Osteocyte (in vitro differentiated cells): ENCODE data around the gene PGP. TPM values are rescaled to one million over a fixed set of nuclear protein-coding genes. Genes with fewer than 3 reads are reported as not detected.

ENCODE experiments used
- DNase-seq: peaks from one replicate; pipeline ENCODE4 v3.0.0; 2021; ENCODE audit warnings: mixed read lengths; ENCODE audit not compliant: unreplicated experiment; ENCODE audit errors: extremely low spot score
- H3K27ac Mint-ChIP-seq: one replicate; pipeline ENCODE4 v1.8.0; 2021; ENCODE audit warnings: mild to moderate bottlenecking, mixed read lengths; ENCODE audit not compliant: unreplicated experiment
- H3K27me3 Mint-ChIP-seq: one replicate; pipeline ENCODE4 v1.8.0; 2021; ENCODE audit warnings: mixed read lengths; ENCODE audit not compliant: unreplicated experiment
- H3K36me3 Mint-ChIP-seq: one replicate; pipeline ENCODE4 v1.8.0; 2021; ENCODE audit warnings: mixed read lengths; ENCODE audit not compliant: unreplicated experiment
- H3K4me1 Mint-ChIP-seq: one replicate; pipeline ENCODE4 v1.8.0; 2021; ENCODE audit warnings: mixed read lengths; ENCODE audit not compliant: unreplicated experiment
- H3K4me3 Mint-ChIP-seq: one replicate; pipeline ENCODE4 v1.8.0; 2021; ENCODE audit warnings: mild to moderate bottlenecking, moderate library complexity, mixed read lengths; ENCODE audit not compliant: unreplicated experiment
- H3K9me3 Mint-ChIP-seq: one replicate; pipeline ENCODE4 v1.8.0; 2021; ENCODE audit warnings: mixed read lengths; ENCODE audit not compliant: unreplicated experiment
- total RNA-seq: library from RNA; stranded (reverse); gene quantifications from 2 replicates; pipeline ENCODE4 v1.2.1, GENCODE V29; 2021
- TF ChIP-seq, protein P1 (sequence below): fragments of 200-600 bp; sonication (generic); IDR thresholded peaks from 2 replicates; pipeline ENCODE4 v1.5.0; 2021; ENCODE audit warnings: antibody characterized with exemption, mild to moderate bottlenecking, moderate library complexity

The PGP gene
- total RNA-seq, 1 donor from 2014 or later = 15.0 TPM

DNA sequence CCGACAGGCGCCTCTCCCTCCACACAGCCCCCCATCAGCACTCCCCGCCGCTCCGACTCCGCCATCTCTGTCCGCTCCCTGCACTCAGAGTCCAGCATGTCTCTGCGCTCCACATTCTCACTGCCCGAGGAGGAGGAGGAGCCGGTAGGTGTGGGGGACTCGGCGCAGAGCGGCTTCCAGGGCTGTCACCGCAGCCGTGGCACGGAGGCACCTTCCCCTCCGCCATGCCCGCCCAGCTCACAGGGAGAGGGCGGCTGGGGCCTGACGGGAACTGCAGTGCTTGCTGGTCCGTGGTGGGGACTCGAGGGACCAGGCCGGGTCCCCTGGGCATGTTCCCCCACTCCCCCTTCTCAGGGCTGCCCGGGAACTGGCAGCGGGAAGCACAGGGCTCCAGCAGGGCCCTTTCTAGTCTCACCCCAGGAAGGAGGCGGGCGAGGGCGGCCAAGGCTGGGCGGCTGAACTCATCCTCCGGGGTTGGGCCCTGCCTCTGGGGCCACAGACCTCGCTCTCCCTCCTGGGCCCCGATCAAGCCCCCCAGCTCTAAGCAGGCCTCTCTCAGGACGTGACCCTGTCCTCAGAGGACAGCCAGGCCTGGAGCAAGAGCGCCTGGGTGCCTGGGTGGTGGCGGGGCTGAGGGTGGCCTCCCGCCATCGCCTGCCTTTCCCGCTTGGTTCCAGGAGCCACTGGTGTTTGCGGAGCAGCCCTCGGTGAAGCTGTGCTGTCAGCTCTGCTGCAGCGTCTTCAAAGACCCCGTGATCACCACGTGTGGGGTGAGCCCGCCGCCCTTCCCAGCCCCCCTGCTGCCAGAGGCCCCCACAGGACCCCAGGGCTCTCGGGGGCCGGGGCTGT lies 43.8 kb downstream of the PGP start:
- Mint-ChIP-seq H3K27ac (no peak overlapping the region), H3K36me3 (peaks cover 19% of the 10 kb centered on the region), H3K27me3 (no peaks in the 10 kb centered on the region), H3K9me3 (no peaks in the 10 kb centered on the region), H3K4me1 (peaks cover 3% of the 10 kb centered on the region), H3K4me3 (no peak overlapping the region)
- TF ChIP-seq, protein P1, sequence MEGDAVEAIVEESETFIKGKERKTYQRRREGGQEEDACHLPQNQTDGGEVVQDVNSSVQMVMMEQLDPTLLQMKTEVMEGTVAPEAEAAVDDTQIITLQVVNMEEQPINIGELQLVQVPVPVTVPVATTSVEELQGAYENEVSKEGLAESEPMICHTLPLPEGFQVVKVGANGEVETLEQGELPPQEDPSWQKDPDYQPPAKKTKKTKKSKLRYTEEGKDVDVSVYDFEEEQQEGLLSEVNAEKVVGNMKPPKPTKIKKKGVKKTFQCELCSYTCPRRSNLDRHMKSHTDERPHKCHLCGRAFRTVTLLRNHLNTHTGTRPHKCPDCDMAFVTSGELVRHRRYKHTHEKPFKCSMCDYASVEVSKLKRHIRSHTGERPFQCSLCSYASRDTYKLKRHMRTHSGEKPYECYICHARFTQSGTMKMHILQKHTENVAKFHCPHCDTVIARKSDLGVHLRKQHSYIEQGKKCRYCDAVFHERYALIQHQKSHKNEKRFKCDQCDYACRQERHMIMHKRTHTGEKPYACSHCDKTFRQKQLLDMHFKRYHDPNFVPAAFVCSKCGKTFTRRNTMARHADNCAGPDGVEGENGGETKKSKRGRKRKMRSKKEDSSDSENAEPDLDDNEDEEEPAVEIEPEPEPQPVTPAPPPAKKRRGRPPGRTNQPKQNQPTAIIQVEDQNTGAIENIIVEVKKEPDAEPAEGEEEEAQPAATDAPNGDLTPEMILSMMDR = no peak
- DNase-seq = no peak

DNA sequence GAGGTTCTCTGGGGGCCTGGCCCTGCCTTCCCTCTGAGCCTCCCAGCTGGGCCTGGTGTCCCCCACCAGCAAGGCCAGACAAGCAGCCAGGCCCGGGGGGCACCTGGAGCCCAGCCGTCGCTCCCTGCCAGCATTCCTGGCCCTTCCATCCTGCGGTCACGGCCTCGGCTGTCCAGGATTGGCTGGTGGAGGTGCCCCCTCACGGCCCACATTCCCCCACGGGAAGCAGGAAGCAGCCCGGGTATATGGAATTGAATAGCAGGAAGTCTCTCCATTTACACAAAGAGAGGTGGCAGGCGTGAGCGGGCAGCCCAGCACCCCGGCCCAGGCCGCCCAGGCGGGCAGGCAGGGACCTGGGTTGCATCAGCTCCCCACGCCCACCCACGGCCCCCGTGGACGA lies 44.6 kb downstream of the PGP start:
- DNase-seq = no peak
- no peaks in the 10 kb centered on the region for H3K27me3 Mint-ChIP-seq
- TF ChIP-seq, protein P1 = no peak
- no peaks in the 10 kb centered on the region for H3K9me3 Mint-ChIP-seq
- H3K4me3 Mint-ChIP-seq = no peak overlapping the region
- H3K4me1 Mint-ChIP-seq = peaks cover 3% of the 10 kb centered on the region
- peaks cover 20% of the 10 kb centered on the region for H3K36me3 Mint-ChIP-seq
- H3K27ac Mint-ChIP-seq = no peak overlapping the region

DNA sequence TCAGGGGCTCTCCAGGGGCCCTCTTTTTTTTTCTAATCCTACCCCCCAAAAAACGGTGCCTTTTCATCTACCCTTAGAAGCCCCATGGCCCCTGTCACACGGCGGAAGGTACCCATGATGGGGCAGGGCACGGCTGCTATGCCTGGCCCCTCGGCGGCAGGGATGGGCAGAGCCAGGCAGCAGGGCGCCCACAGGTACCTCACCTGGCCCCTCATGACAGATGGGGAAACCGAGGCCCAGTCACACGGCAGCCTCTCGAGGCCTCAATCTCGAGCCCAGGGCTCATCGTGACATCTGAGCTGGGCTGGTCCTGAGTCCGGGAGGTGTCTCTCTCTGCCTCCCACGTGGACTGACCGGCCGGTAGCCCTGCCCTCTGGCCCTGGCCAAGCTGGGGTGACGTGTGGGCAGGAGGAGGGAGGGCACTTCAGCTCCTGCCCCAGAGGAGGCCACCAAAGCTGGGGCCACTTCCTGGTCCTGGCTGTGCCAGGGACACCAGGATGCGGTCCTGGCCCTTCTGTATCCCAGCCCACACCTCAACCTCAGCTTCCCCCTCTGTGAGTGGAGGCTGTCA lies 47.5 kb downstream of the PGP start:
- TF ChIP-seq, protein P1 = no peak
- H3K27me3 Mint-ChIP-seq = no peaks in the 10 kb centered on the region
- H3K9me3 Mint-ChIP-seq = no peaks in the 10 kb centered on the region
- peaks cover 3% of the 10 kb centered on the region for H3K4me1 Mint-ChIP-seq
- no peak for DNase-seq
- peaks cover 10% of the 10 kb centered on the region for H3K36me3 Mint-ChIP-seq
- no peak overlapping the region for H3K4me3 Mint-ChIP-seq
- H3K27ac Mint-ChIP-seq = no peak overlapping the region

DNA sequence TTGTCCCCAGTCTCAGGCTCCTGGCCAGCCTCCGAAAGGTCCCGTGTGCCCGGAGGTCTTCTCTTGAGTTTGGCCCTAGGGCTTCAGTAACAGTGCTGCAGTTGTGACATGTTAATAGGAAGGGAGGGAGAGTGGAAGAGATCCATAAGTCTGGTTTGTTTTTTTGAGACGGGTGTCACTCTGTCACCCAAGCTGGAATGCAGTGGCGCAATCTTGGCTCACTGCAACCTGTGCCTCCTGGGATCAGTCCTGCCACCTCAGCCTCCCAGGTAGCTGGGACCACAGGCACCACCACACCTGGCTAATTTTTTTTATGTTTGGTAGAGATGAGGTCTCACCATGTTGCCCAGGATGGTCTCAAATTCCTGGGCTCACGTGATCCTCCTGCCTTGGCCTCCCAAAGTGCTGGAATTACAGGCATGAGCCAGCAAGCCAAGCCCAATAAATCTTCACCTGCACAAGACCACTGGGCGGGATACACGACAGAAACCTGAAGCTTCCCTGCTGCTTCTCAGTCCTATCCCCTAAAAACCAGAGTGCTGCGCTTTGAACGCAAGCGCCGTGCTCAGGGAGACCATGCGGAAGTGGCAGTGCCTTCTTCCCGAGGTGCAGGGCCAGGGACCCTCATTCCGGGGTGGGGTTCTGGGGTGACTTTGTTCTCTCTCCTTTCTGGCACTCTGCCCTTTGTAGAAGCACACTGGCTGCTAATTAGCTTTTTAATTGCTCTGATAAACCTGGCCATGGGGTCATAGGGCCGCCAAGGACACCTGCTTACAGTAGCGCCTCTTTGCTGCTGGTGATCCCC lies 48.2 kb downstream of the PGP start:
- DNase-seq = no peak
- peaks cover 7% of the 10 kb centered on the region for H3K4me1 Mint-ChIP-seq
- no peaks in the 10 kb centered on the region for H3K27me3 Mint-ChIP-seq
- H3K36me3 Mint-ChIP-seq = peaks cover 9% of the 10 kb centered on the region
- no peaks in the 10 kb centered on the region for H3K9me3 Mint-ChIP-seq
- H3K4me3 Mint-ChIP-seq = no peak overlapping the region
- H3K27ac Mint-ChIP-seq = no peak overlapping the region
- TF ChIP-seq, protein P1 = no peak

DNA sequence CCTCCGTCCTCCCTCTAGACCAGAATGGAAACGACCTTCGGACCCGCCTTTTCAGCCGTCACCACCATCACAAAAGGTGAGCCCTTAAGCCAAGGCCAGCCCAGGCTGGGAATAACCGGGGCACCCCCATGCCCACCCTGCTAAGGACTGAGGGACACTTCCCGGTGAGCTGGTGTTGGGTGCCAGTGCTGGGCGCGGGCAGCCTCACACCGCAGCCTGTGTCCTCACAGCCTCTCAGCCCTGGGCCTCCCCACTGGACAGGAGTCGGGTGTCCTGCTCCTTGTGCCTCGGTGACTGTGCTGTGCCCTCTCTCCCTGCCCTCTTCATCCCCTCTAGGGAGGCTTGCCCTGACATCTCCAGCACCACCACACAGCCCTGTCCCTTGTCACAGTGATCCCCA lies 48.8 kb downstream of the PGP start:
- TF ChIP-seq, protein P1 = no peak
- Mint-ChIP-seq H3K27me3 (no peaks in the 10 kb centered on the region), H3K36me3 (peaks cover 9% of the 10 kb centered on the region), H3K9me3 (no peaks in the 10 kb centered on the region), H3K4me1 (peaks cover 13% of the 10 kb centered on the region), H3K4me3 (no peak overlapping the region), H3K27ac (no peak overlapping the region)
- DNase-seq = no peak
